A673 (cell line): Measurements from ENCODE around the gene GAB1. TPM values are rescaled to one million over a fixed set of nuclear protein-coding genes. Genes with fewer than 3 reads are reported as not detected.

Source experiments
- BruUV-seq: library from RNA; stranded (reverse); fragments of 400-500 nt; replicated peaks from 2 replicates; lab custom pipeline; 2021; lab: Mats Ljungman, UMichigan
- CTCF ChIA-PET: fragments of 300-600 bp; sonication (Branson Sonifier 250); formaldehyde crosslinking; loops from one replicate; lab custom pipeline; 2022; ENCODE audit warnings: antibody characterized with exemption; lab: Charles Lee
- POLR2A ChIA-PET: fragments of 300-600 bp; sonication (Branson Sonifier 250); formaldehyde crosslinking; loops from one replicate; lab custom pipeline; 2022; ENCODE audit warnings: antibody characterized with exemption; ENCODE audit not compliant: low non-redundant PET; lab: Charles Lee
- DNase-seq: peaks from one replicate; pipeline ENCODE4 v3.0.0-alpha.2; 2015; ENCODE audit warnings: low spot score
- H3K27ac ChIP-seq: fragments of 200-600 bp; sonication (generic); 2 replicates; pipeline ENCODE4 v1.5.1; 2016; ENCODE audit warnings: mixed run types, low read depth, mild to moderate bottlenecking, mixed read lengths, antibody characterized with exemption, low read length; ENCODE audit not compliant: poor library complexity, severe bottlenecking
- H3K27me3 ChIP-seq: fragments of 200-600 bp; sonication (generic); replicated peaks from 2 replicates; pipeline ENCODE4 v1.6.1; 2017; ENCODE audit warnings: mixed run types, low read depth, mild to moderate bottlenecking, mixed read lengths, antibody characterized with exemption, low read length; ENCODE audit not compliant: insufficient read depth, poor library complexity
- H3K36me3 ChIP-seq: fragments of 200-600 bp; sonication (generic); 2 replicates; pipeline ENCODE4 v1.6.1; 2016; ENCODE audit warnings: mixed run types, mild to moderate bottlenecking, mixed read lengths, antibody characterized with exemption, low read length; ENCODE audit not compliant: insufficient read depth, poor library complexity, severe bottlenecking
- H3K4me1 ChIP-seq: fragments of 200-600 bp; sonication (generic); 2 replicates; pipeline ENCODE4 v1.6.1; 2017; ENCODE audit warnings: mixed run types, mild to moderate bottlenecking, mixed read lengths, antibody characterized with exemption, low read length; ENCODE audit not compliant: insufficient read depth, poor library complexity, severe bottlenecking
- H3K4me3 ChIP-seq: fragments of 200-600 bp; sonication (generic); 2 replicates; pipeline ENCODE4 v1.5.1; 2016; ENCODE audit warnings: low read depth, mixed run types, mild to moderate bottlenecking, mixed read lengths, low read length; ENCODE audit not compliant: poor library complexity, severe bottlenecking
- H3K9me3 ChIP-seq: fragments of 200-600 bp; sonication (generic); 2 replicates; pipeline ENCODE4 v1.6.1; 2016; ENCODE audit warnings: mixed run types, low read depth, mild to moderate bottlenecking, mixed read lengths, antibody characterized with exemption, low read length; ENCODE audit not compliant: poor library complexity, severe bottlenecking
- CTCF ChIP-seq: fragments of 300-800, 200-600 bp; sonication (generic); conservative IDR thresholded peaks from 2 replicates; pipeline ENCODE4 v1.5.1; 2017; ENCODE audit warnings: low read depth, mild to moderate bottlenecking, antibody characterized with exemption, low read length, moderate library complexity, mixed read lengths
- EZH2 ChIP-seq: fragments of 200-600 bp; sonication (generic); IDR thresholded peaks from 2 replicates; pipeline ENCODE4 v1.6.1; 2017; ENCODE audit warnings: borderline replicate concordance, low read depth, mild to moderate bottlenecking, mixed read lengths, antibody characterized with exemption, low read length; ENCODE audit not compliant: poor library complexity, severe bottlenecking
- intact Hi-C: fragments of 100-400 bp; cut with micrococcal nuclease; formaldehyde crosslinking; loops from one replicate; pipeline ENCODE4 v1.10.0; 2022; ENCODE audit not compliant: unreplicated experiment
- total RNA-seq: library from RNA; stranded (reverse); gene quantifications from 2 replicates; pipeline ENCODE4 v1.2.3, GENCODE V29; 2021

The GAB1 gene
- total RNA-seq, 1 experiment from 2014 or later: 27.6 TPM

GRCh38 chr4:143362349-143363046, 25.8 kb downstream of the GAB1 start:
- H3K4me3 ChIP-seq: no peak overlapping the region
- no peak overlapping the region for H3K27ac ChIP-seq
- no peaks in the 10 kb centered on the region for H3K27me3 ChIP-seq
- H3K4me1 ChIP-seq: peaks cover 53% of the 10 kb centered on the region
- H3K9me3 ChIP-seq: no peaks in the 10 kb centered on the region
- intact Hi-C loops: no loop called here
- no peaks in the 10 kb centered on the region for H3K36me3 ChIP-seq
- TF ChIP-seq EZH2: no peak
- TF ChIP-seq CTCF: no peak
- DNase-seq: no peak
- CTCF ChIA-PET: no interaction called here
- BruUV-seq: no TSS peak
- POLR2A ChIA-PET: no interaction called here

DNA sequence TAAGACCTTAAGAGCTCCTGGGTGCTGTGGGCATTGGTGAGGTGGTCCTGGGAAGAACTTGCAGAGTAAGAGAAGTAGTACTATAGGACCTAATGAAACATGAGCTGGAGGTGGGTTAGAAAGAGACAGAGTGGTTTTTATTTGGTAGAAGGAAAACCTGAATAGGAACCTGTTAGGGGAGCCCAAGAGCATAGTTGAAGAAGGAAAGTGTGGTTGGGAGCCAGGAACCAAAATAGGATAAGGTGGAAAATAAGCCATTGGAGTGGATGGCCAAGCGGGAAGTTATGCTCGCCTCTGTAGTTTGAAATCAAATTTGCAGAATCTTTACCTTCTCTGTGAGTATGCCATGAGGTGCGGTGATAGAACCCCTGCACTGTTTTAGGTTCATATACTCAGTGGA, 26.7 kb downstream of the GAB1 start:
- BruUV-seq: no TSS peak
- CTCF ChIA-PET: no interaction called here

DNA sequence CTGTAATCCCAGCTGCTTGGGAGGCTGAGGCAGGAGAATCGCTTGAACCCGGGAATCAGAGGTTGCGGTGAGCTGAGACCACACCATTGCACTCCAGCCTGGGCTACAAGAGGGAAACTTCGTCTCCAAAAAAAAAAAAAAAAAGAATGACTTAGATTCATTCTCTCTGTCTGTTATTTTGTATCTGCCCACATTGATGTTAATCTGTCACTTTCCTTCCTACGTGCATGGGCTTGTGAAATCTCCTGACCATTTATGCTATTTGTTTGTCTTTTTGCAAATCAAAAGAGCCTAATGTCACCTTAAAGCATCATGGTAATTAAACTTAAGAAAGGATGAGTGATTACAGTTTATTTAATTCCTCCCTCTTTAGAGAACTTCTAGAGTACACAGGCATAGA, 27.4 kb downstream of the GAB1 start:
- peaks cover 38% of the 10 kb centered on the region for H3K4me1 ChIP-seq
- intact Hi-C loops: no loop called here
- BruUV-seq: no TSS peak
- no peak overlapping the region for H3K27ac ChIP-seq
- no peak for DNase-seq
- ChIA-PET CTCF (no interaction called here), POLR2A (no interaction called here)
- no peaks in the 10 kb centered on the region for H3K36me3 ChIP-seq
- TF ChIP-seq EZH2: no peak
- TF ChIP-seq CTCF: no peak
- no peak overlapping the region for H3K4me3 ChIP-seq
- no peaks in the 10 kb centered on the region for H3K27me3 ChIP-seq
- no peaks in the 10 kb centered on the region for H3K9me3 ChIP-seq

More for the DNA sequence above, 26.7 kb downstream of the GAB1 start:
- H3K27me3 ChIP-seq: no peaks in the 10 kb centered on the region
- H3K4me3 ChIP-seq: no peak overlapping the region
- no peaks in the 10 kb centered on the region for H3K9me3 ChIP-seq
- no peak for DNase-seq
- no peak for TF ChIP-seq EZH2
- TF ChIP-seq CTCF: no peak
- intact Hi-C loops: no loop called here
- H3K4me1 ChIP-seq: peaks cover 45% of the 10 kb centered on the region
- no peak overlapping the region for H3K27ac ChIP-seq
- no peaks in the 10 kb centered on the region for H3K36me3 ChIP-seq
- POLR2A ChIA-PET: no interaction called here
